Endothelial cell of coronary artery (primary cell): Measurements from ENCODE around the gene OR1L1. TPM values are rescaled to one million over a fixed set of nuclear protein-coding genes. Genes with fewer than 3 reads are reported as not detected.

ENCODE experiments used
- total RNA-seq: library from RNA; depleted of rRNA; stranded (reverse); fragments of >200 nt; gene quantifications from 2 replicates; pipeline ENCODE4 v1.2.3, GENCODE V29; 2014

OR1L1 gene
- total RNA-seq, result not detected in 2 replicates

GRCh38 chr9:122661416-122661815 is at the start of gene OR1L1:
OR1L1 (plus strand) TSS chr9:122661716; CDS start chr9:122661716, 0 bp downstream.

GRCh38 chr9:122614362-122614761 is 47.2 kb upstream of the OR1L1 start, which contains the start of gene OR1Q1:
OR1Q1 (plus strand) TSS chr9:122614738; CDS start chr9:122614738, 0 bp downstream.

DNA sequence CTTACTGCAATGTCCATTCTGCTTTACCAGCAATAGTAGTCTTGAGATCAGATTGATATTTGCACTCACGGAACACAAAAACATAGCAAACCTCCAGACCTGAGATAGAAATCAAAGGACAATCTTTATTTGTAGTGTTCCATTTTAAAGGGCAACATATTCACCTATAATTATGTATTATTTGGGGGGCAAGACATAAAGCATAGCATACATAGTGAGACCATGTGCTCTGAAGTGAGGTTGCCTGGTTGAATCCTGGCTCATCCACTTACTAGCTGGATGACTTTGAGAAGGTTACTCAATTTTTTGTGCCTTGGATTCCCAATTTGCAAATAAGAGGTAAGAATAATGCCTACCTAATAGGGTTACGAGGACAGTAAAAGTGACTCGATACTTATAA is 4.0 kb upstream of the OR1L1 start, which contains the start of gene OR1B1:
TSS of gene OR1B1 (minus strand) at position 101 of the 400 bp plus-strand sequence.

Other genes starting within 250 kb of the OR1L1 start
- not detected in 2 replicates for gene OR1J1, start 183.8 kb upstream of the OR1L1 start, total RNA-seq
- not detected in 2 replicates for gene OR1J2, start 150.9 kb upstream of the OR1L1 start, total RNA-seq
- not detected in 2 replicates for gene OR1J4, start 142.6 kb upstream of the OR1L1 start, total RNA-seq
- gene OR1N1, start 134.4 kb upstream of the OR1L1 start, total RNA-seq, result not detected in 2 replicates
- gene OR1N2, start 108.6 kb upstream of the OR1L1 start, total RNA-seq, result not detected in 2 replicates
- under 0.01 and 0.09 TPM in 2 replicates for gene OR1L8, start 78.3 kb upstream of the OR1L1 start, total RNA-seq
- not detected in 2 replicates for gene OR1Q1, start 47.0 kb upstream of the OR1L1 start, total RNA-seq
- gene OR1B1, start 4.1 kb upstream of the OR1L1 start, total RNA-seq, result 0.09 TPM in 1 of 2 replicates, not detected in the other
- not detected in 2 replicates for gene OR1L3, start 13.4 kb downstream of the OR1L1 start, total RNA-seq
- gene OR1L4, start 62.3 kb downstream of the OR1L1 start, total RNA-seq, result not detected in 2 replicates
- gene OR1L6, start 80.6 kb downstream of the OR1L1 start, total RNA-seq, result not detected in 2 replicates
- not detected in 2 replicates for gene OR5C1, start 127.2 kb downstream of the OR1L1 start, total RNA-seq
- gene OR1K1, start 138.4 kb downstream of the OR1L1 start, total RNA-seq, result not detected in 2 replicates
- 64.5 and 66.2 TPM in 2 replicates for gene PDCL, start 166.9 kb downstream of the OR1L1 start, total RNA-seq
- 44.9 and 54.8 TPM in 2 replicates for gene RC3H2, start 243.6 kb downstream of the OR1L1 start, total RNA-seq